ENCODE data around the gene REPS2.
A peak's percentile ranks its signal among the peaks of the same experiment; 100 is the strongest.

The REPS2 gene

DNA sequence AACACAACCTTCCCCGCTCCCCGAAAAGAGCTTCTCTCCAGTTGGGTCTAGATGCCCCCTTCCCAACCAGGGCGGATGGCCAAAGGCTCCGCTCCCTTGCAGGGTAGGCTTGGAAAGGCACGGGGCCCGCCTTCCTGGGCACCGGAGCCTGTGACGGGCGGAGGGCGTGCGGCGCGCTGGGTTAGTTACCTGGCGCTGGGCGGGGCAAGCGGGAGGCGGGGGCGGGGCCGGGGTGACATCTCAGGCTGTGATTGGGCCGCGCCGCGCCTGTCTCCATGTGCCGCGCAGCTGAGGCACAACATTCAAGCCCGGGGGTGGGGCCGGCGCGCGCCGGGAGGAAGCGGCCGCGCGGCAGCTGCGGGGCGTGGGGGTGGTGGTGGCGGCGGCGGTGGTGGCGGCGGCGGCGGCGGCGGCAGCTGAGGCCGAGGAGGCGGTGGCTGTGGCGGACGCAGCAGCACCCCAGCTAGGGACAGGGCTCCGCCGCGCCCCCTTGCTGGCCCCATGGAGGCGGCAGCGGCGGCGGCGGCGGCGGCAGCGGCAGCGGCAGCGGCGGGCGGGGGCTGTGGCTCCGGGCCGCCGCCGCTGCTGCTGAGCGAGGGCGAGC lies at the start of gene REPS2:
Gene REPS2 (plus strand): TSS at position 298 of the 604 bp plus-strand sequence. CDS start 204 bp downstream, at position 502.
- peak within 1 kb of the TSS; percentile 59 for H3K4me3 ChIP-seq (ENCODE audit: low read depth, low read length)
- no peak for TF ChIP-seq CTCF (conservative IDR thresholded peaks at IDR 0.05; ENCODE audit: low read depth, low read length)
- DNase-seq (ENCODE audit: low read depth): peak; percentile 56

DNA sequence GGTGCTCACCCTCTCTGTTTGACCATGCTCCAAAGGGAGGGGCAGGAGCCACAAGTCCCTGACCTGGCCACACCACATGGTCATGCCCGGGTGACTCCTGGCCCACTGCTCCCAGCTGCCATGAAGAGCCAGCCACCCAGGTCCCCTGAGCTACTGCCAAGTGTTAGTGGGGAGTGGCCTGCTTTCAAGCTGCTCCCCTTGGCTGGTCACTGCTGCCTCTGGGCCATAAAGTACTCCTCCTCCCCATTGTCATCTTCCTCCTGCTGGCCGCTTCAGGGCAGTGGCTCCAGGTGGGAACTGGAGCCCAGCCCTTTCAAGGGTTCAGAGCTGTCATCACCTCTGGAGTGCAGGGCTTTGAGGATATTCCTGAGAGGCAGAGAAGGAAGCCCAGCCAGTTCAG lies 49.0 kb upstream of the REPS2 start:
- TF ChIP-seq CTCF (conservative IDR thresholded peaks at IDR 0.05; ENCODE audit: low read depth, low read length): no peak
- DNase-seq (ENCODE audit: low read depth): no peak
- H3K4me3 ChIP-seq (ENCODE audit: low read depth, low read length): no peak overlapping the region

- no peak for DNase-seq (ENCODE audit: low read depth)
- TF ChIP-seq CTCF (conservative IDR thresholded peaks at IDR 0.05; ENCODE audit: low read depth, low read length): no peak
- no peak overlapping the region for H3K4me3 ChIP-seq (ENCODE audit: low read depth, low read length)
Measured at GRCh38 chrX:16903274-16904022, 43.0 kb upstream of the REPS2 start.

DNA sequence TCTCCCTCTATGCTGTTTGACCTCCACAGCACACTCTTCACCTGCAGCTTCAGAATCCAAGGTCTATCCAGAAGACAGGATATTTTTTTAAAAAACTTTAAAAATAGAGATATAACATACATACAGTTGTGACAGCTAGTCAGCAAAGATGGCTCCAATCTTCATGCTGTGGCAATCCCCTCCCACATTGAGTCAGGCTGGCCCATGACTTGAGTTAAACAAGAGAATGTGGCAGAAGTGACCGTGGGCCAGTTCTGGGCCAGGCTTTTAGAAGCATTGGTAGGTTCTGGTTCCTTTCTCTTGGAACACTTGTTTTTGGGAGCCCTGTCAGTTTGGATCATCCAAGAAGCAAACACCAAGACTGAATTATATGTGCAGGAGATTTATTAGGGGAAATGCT lies 36.1 kb upstream of the REPS2 start:
- DNase-seq (ENCODE audit: low read depth): no peak
- TF ChIP-seq CTCF (conservative IDR thresholded peaks at IDR 0.05; ENCODE audit: low read depth, low read length): no peak

GRCh38 chrX:16914058-16914457 lies 32.4 kb upstream of the REPS2 start:
- DNase-seq (ENCODE audit: low read depth): no peak
- no peak for TF ChIP-seq CTCF (conservative IDR thresholded peaks at IDR 0.05; ENCODE audit: low read depth, low read length)
- H3K4me3 ChIP-seq (ENCODE audit: low read depth, low read length): no peak overlapping the region

More for the DNA sequence above, 36.1 kb upstream of the REPS2 start:
- no peak overlapping the region for H3K4me3 ChIP-seq (ENCODE audit: low read depth, low read length)

GRCh38 chrX:16916561-16916960 lies 29.9 kb upstream of the REPS2 start:
- DNase-seq (ENCODE audit: low read depth): no peak
- no peak for TF ChIP-seq CTCF (conservative IDR thresholded peaks at IDR 0.05; ENCODE audit: low read depth, low read length)

GRCh38 chrX:16917120-16917519 lies 29.3 kb upstream of the REPS2 start:
- H3K4me3 ChIP-seq (ENCODE audit: low read depth, low read length): no peak overlapping the region
- TF ChIP-seq CTCF (conservative IDR thresholded peaks at IDR 0.05; ENCODE audit: low read depth, low read length): no peak
- no peak for DNase-seq (ENCODE audit: low read depth)

More at GRCh38 chrX:16916561-16916960, 29.9 kb upstream of the REPS2 start:
- H3K4me3 ChIP-seq (ENCODE audit: low read depth, low read length): no peak overlapping the region
